HG02938 (cell line): ENCODE measurements around the gene CPXM2.
"Not testable (repeated sequence)": the region's sequence is repeated elsewhere in the genome, so short reads cannot be mapped to it uniquely, and the experiment has no call there.

Source experiments
- ATAC-seq: cut with Tn5 transposase; IDR thresholded peaks from one replicate; pipeline ENCODE4 v1.9.1; 2021; ENCODE audit warnings: mild to moderate bottlenecking, moderate library complexity; ENCODE audit not compliant: unreplicated experiment

Gene CPXM2

DNA sequence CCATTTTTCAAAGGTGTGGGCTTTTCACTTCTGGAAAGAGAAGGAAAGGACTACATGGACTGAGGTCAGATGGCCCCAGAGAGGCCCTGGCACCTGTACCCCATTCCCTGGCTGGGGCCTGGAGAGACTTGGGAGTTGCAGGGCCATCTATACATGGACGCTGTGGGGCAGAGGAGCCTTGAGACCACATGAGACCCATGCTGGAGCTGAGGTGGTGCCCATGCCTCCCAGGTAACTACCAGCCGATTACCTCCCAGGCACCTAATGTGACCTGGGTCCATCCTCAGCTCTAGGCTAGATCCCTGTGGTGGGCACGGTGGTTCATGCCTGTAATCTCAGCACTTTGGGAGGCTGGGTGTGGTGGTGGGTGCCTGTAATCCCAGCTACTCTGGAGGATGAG is 144.2 kb downstream of the CPXM2 start:
- no peak for ATAC-seq

GRCh38 chr10:123746942-123747341 is 144.7 kb downstream of the CPXM2 start:
- no peak for ATAC-seq

- no peak for ATAC-seq
These were observed 145.1 kb downstream of the CPXM2 start for GRCh38 chr10:123746520-123746919.

DNA sequence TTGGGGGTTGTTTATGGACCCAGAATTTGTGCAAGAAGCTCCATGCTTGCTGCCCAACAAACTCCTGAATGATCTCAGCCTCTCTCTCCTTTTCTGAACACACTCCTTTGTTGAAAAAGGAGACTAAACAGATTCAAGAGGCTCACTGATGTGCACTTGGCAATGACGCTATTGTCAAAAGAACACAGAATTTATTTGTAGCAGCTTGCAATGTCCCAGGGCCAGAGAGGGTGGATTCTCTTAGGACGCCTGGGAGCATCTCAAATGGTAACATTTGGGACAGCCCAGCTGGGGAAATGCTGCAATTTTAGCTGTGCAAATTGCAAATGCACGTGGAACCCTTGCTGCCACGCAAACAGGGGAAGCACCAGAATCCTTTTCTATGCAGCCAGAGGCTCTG is 145.5 kb downstream of the CPXM2 start:
- ATAC-seq: no peak

DNA sequence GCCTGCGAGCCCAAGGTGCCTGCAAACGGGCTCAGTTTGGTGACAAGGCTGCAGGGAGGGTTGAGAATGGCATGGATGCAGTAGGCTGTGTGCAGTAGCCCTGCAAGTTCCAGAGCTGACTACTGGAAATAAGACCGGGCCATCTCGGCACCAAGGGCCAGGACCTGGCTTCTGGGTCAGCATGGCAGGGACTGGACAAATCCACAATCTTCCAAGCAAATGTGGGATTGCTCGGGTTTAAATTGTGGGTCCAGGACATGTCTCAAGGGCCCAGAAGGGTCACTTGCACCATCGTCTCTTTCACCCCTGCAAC is 147.4 kb downstream of the CPXM2 start:
- ATAC-seq: no peak

DNA sequence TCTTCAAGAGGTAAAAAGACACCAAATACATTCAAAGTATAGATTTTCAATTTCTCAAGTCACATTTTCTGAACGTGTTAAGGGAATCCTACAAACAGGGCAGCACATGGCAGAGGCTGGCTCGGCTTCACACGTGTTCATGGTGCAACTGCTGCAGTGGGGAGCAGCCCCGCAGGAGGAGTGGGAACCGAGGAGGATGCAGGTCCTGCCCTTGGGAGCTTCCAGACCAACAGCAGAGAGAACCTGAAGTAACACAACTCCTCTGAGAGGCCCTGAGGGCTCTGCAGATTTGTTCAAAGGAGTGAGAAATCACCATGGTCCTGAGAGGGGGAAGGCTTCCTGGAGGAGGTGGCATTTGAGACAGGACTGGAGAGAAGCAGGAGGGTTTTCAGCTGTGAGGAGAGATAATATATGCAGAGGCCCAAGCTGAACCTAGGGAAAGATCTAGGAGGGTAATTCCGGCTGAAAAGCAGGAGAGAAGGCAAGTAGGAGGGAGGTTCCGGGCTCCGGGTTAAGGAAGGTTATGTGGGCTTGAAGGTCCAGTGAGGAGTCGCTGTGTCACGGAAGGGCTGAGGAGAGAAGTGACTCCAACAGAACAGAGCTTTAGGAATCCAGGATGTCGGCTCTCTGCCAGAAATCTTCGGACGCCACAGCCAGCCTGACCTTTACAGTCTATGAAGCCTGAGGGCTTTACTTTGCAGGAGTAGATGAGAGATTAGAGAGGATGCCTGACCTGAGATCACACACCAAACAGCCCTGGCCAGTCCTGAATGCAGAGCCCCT is 148.0 kb downstream of the CPXM2 start:
- no peak for ATAC-seq

GRCh38 chr10:123742751-123743440 is 148.7 kb downstream of the CPXM2 start:
- ATAC-seq: no peak

GRCh38 chr10:123741711-123742110 is 149.9 kb downstream of the CPXM2 start:
- no peak for ATAC-seq

DNA sequence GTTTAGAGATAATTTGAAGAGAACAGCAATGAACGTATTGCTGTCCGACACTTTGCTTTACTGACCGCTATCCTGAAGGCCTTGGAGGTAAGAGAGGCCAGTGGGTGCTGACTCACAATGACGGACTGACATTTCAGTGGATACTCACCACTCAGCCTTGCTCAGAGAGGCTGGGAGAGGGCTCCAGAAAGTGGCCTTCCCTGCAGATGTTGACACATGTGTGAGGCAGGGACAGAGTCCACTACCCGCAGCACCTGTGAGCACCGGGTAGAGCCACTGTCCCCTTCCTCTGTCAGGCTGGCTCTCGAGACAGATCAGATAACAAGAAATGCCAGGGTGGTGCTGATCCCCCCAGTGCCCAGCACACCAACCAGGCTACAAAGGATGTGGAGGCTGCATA is 150.5 kb downstream of the CPXM2 start:
- ATAC-seq: no peak

GRCh38 chr10:123736917-123737316 is 154.7 kb downstream of the CPXM2 start:
- ATAC-seq: not testable (repeated sequence)

- ATAC-seq: no peak
These were observed 162.1 kb downstream of the CPXM2 start for GRCh38 chr10:123729523-123729922.

- ATAC-seq: no peak
These were observed 164.8 kb downstream of the CPXM2 start for GRCh38 chr10:123726836-123727235.

- no peak for ATAC-seq
These were observed 165.2 kb downstream of the CPXM2 start for GRCh38 chr10:123726381-123726780.

- ATAC-seq: no peak
These were observed 166.9 kb downstream of the CPXM2 start for GRCh38 chr10:123724747-123725146.

- no peak for ATAC-seq
These were observed 169.3 kb downstream of the CPXM2 start for GRCh38 chr10:123722351-123722750.

DNA sequence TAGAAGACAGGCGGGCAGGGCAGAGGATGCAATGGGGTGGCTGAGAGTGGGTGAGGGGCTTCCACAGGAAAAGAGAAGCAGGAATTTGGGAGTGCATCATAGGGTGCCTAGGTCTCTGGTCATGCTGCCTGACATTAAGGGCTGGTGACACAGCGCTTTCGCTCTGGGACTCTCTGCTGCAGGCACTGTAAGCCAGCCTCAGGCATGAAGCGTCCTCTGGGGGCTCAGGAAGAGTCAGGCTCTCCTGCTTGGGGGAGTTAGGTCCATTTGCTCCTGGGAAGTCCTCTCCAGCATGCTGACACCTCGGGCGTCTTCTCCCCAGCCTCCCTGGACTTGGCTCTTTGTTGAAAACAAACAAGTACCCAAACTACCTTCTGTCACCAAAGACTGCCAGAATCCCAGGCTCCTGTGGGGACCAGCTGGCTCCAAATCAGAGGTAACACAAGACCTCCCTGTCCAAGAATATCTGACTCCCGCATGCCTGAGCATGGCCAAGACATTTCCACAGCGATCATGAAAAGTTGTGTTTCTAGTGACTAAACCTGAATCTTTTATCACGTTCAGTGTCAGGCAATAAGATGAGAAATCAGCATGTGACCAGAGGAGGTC is 170.1 kb downstream of the CPXM2 start:
- ATAC-seq: no peak

- ATAC-seq: no peak
These were observed 171.1 kb downstream of the CPXM2 start for GRCh38 chr10:123720536-123720935.

GRCh38 chr10:123718544-123719060 is 173.0 kb downstream of the CPXM2 start:
- no peak for ATAC-seq

DNA sequence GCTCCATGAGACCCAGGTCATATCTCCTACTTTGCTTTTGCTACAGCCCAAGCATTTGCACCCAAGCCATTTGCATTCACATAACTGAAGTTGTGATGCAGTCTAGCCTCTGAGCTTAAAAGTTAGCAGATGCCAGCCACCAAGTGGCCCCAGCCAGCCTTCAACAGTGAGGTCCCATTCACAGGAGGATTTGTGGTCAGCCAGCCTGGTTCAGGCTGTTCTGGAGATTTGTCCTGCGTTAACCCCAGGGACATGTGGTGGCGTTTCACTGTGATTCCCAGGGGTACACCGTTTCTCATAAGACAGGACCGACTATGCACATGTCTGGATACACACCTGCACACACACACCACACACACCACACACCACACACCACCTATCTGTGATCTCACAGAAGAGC is 174.3 kb downstream of the CPXM2 start:
- ATAC-seq: no peak

DNA sequence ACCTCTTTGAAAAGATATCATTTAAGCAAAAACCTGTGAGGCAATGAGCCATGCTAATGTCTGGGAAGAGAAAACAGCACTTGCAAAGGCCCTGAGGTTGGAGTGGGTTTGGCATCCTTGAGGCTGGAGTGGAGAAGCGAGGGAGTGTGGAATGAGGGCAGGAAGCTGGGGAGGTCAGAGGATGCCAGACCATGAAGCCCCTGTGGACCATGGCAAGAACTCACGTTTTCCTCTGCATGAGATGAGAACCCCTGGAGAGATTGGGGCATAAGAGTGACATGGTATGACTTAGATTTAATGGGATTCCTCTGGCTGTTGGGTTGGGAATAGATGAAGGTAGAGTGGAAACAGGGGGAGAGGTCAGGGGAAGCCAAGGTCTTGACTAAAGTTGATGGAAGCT is 176.1 kb downstream of the CPXM2 start:
- no peak for ATAC-seq

DNA sequence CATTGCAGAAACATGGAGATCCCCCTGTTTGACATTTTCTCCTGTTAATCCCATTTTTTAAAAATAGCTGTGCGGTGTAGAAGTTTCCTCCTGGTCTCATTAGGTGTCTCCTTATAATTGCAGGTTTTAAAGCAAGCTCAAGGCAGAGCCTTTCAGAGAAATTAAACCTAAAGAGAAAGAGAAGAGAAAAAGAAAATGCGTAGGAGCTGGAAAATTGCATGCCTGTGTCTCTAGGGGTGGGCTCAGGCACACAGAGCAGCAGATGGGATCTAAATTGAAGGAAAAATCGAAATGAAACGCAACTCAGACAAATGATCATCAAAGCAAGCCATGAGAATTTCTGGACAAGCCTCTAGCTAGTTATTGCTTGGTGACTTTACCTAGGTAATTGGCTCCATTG is 185.4 kb downstream of the CPXM2 start:
- no peak for ATAC-seq

DNA sequence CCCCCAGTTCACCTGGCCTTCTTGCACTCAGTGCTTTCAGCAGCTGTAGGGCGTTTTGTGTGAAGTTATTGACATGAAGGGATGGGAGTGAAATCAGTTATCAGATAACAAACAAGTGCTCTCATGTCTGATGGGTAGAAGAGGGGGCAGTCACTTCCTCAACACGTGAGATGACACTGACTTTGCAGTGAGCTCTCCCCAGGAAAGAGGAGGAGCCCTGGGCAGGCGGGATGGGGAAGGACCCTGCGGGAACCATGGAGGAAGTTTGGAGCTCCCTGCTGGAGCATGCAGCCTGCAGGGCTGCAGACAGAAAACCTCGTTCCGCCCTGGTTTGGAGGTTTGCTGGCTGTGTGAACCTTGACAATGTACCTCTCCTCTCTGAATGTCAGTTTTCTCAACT is 186.8 kb downstream of the CPXM2 start:
- no peak for ATAC-seq
